Adrenal gland (tissue), 5 donors: ENCODE results near the gene SPECC1L.
"Not testable (repeated sequence)": the region's sequence is repeated elsewhere in the genome, so short reads cannot be mapped to it uniquely, and the experiment has no call there.

Experiments used
- CTCF ChIP-seq, 6 experiments: fragments of 450-650 bp in 4 of 6; fragments of 200-600 bp in 2 of 6; sonication (generic) in 1 of 6; IDR thresholded peaks; 1 replicate in 5 of 6; 2 replicates in 1 of 6; pipeline versions ENCODE4 v1.5.1 to v1.8.0; 2016 to 2021; ENCODE audit warnings: antibody characterized with exemption in 6 of 6, mild to moderate bottlenecking in 2 of 6, moderate library complexity in 1 of 6
- POLR2A ChIP-seq, 2 donors: fragments of 450-650 bp; IDR thresholded peaks; one replicate each; pipeline ENCODE4 v1.6.1; 2017; ENCODE audit warnings: antibody characterized with exemption in 2 of 2, mild to moderate bottlenecking in 2 of 2, moderate library complexity in 1 of 2
- donor health status: DM: no; HTN: no; CAD: no.

DNA sequence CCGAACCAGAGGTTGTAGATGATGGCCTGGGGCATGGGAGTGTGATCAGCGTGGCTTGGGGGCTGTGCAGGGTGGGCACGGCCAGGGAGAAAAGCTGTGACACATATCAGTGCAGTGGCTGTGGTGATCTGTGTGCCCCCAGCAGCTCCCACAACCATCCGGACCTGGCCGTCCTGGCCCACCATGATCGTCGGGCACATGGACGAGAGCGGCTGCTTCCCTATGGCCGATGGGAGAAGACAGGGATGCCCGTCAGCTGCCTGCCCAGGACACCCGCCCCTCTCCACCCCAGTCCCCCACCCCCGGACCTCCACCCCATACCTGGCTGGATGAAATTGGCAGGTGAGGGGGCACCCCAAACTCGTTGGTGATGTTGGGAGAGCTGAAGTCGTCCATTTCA lies 22.0 kb upstream of the SPECC1L start:
- TF ChIP-seq POLR2A, CTCF (IDR thresholded peaks at IDR 0.05): not testable (repeated sequence)
